CD4-positive, alpha-beta T cell (primary cell): Measurements from ENCODE around the gene MSI2. TPM values are rescaled to one million over a fixed set of nuclear protein-coding genes. Genes with fewer than 3 reads are reported as not detected.

Source experiments
- ATAC-seq: fragments of 200-7000 bp; cut with Tn5 transposase; one replicate; pipeline ENCODE4 v1.10.0; 2022; ENCODE audit warnings: mild to moderate bottlenecking; ENCODE audit not compliant: poor library complexity
- CTCF ChIA-PET: fragments of 350-600 bp; sonication (Branson Sonifier 250); formaldehyde crosslinking; loops from one replicate; lab custom pipeline; 2021; ENCODE audit warnings: antibody characterized with exemption, inconsistent platforms; lab: Charles Lee
- POLR2A ChIA-PET: fragments of 350-600 bp; sonication (Branson Sonifier 250); formaldehyde crosslinking; loops from one replicate; lab custom pipeline; 2021; ENCODE audit warnings: antibody characterized with exemption, inconsistent platforms; lab: Charles Lee
- DNase-seq, 14 experiments: peaks; one replicate each; pipeline ENCODE4 v3.0.0-alpha.2; 2013 to 2020; ENCODE audit warnings: mixed read lengths in 2 of 14
- H3K27ac ChIP-seq, 2 donors: one replicate each; pipeline versions ENCODE4 v1.5.1 to v1.7.0; 2013; ENCODE audit warnings: low read length in 2 of 2, low read depth in 1 of 2, mild to moderate bottlenecking in 1 of 2
- H3K27me3 ChIP-seq, 2 experiments: 1 replicate in 1 of 2; 2 replicates in 1 of 2; pipeline versions ENCODE4 v1.6.1 to v1.7.0; 2013; ENCODE audit warnings: low read length in 2 of 2, control low read depth in 1 of 2, mild to moderate bottlenecking in 1 of 2, moderate library complexity in 1 of 2; ENCODE audit not compliant: insufficient read depth in 2 of 2, control insufficient read depth in 1 of 2
- H3K36me3 ChIP-seq: one replicate; pipeline ENCODE4 v1.6.1; 2013; ENCODE audit warnings: low read length, control low read depth; ENCODE audit not compliant: insufficient read depth
- H3K4me1 ChIP-seq: one replicate; pipeline ENCODE4 v1.6.1; 2013; ENCODE audit warnings: low read length, control low read depth; ENCODE audit not compliant: insufficient read depth
- H3K4me3 ChIP-seq: one replicate; pipeline ENCODE4 v1.5.1; 2013; ENCODE audit warnings: mild to moderate bottlenecking, low read length, moderate library complexity
- H3K9me3 ChIP-seq, 2 experiments: 1 replicate in 1 of 2; 2 replicates in 1 of 2; pipeline versions ENCODE4 v1.6.1 to v1.7.0; 2013; ENCODE audit warnings: low read length in 2 of 2, mild to moderate bottlenecking in 2 of 2, control low read depth in 1 of 2, moderate library complexity in 1 of 2; ENCODE audit not compliant: control insufficient read depth in 1 of 2, insufficient read depth in 1 of 2
- H3K27ac Mint-ChIP-seq: one replicate; pipeline ENCODE4 v1.8.0; 2020; ENCODE audit warnings: mixed read lengths
- H3K27me3 Mint-ChIP-seq: one replicate; pipeline ENCODE4 v1.8.0; 2021; ENCODE audit warnings: mixed read lengths
- H3K36me3 Mint-ChIP-seq: one replicate; pipeline ENCODE4 v1.8.0; 2021; ENCODE audit warnings: low read depth, mixed read lengths
- H3K4me1 Mint-ChIP-seq: one replicate; pipeline ENCODE4 v1.8.0; 2021; ENCODE audit warnings: low read depth, mixed read lengths
- H3K4me3 Mint-ChIP-seq: one replicate; pipeline ENCODE4 v1.8.0; 2020; ENCODE audit warnings: mild to moderate bottlenecking, mixed read lengths
- H3K9me3 Mint-ChIP-seq: one replicate; pipeline ENCODE4 v1.8.0; 2020; ENCODE audit warnings: mixed read lengths
- CTCF ChIP-seq: fragments of 200-600 bp; IDR thresholded peaks from one replicate; pipeline ENCODE4 v1.8.0; 2022; ENCODE audit warnings: antibody characterized with exemption, mild to moderate bottlenecking
- intact Hi-C, 2 experiments: fragments of 100-400 bp; cut with DNase I in 1 of 2; cut with micrococcal nuclease in 1 of 2; formaldehyde crosslinking; loops; one replicate each; pipeline versions ENCODE4 v1.15.1 to v1.9.0; 2023 to 2025; cut with DNase I, micrococcal nuclease
- total RNA-seq, 174 experiments: library from RNA in 2 of 174; stranded (reverse) in 2 of 174; gene quantifications; one replicate each; pipeline ENCODE4 v1.2.3 and lab custom pipeline; 2021 to 2026

MSI2 gene
- total RNA-seq, 2 experiments from 2014 or later = 129 to 132 TPM

DNA sequence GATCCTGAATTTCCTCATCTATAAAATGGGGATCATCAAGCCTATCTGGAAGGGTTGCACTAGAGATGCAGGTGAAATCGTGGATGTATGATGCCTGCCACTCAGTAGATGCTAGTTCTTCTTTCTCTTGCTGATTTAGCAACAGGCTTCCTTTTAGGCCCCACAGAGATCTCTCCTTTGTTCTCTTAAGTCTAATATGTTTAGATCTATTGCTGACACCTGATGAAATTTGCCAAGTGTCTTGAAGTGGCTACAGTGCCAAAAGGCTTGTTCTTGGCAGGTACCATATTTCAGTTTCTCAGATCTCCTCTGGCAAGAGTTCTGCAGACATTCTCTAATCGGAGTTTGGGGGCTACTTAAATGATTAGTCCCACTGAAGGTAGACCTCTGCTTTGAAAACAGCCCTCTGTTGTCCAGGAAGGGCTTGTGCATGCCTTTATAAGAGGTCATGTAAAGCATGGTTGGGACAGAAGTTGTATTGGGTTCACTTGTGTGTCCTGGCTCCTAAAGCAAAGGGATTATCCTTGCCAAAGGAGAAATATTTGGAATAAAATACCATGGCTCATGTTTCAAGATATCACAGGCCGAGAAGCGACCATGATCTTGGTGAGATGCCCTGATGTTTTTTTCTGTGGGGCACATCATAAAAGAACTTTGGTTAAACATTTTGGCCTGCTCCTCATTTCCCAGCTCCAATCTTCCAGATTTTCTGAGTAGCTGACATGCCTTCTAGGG lies 234.0 kb downstream of the MSI2 start:
- peaks cover 62% of the 10 kb centered on the region for H3K4me1 Mint-ChIP-seq
- no peak for DNase-seq

DNA sequence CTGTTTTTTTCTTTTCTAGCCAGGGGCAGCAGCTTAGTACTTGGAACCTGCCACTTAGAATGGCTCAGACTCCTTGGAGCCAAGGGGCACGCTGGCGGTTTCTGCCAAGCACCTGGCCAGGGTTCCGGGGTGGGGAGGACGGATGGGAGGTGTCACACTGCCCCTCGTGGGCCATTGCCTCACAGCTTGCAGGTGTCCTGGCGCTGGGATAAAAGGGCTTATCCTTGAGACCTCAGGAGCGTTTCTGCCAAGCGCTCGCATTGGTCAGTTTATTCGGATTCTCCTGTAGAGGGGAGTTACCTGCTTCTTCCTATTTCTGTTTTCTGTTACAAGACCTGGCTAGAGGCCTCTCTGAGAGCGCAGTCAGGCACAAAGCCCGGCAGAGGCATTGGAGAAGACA lies 234.6 kb downstream of the MSI2 start:
- Mint-ChIP-seq H3K9me3 (no peaks in the 10 kb centered on the region), H3K4me3 (no peak overlapping the region), H3K36me3 (peaks cover 5% of the 10 kb centered on the region), H3K27me3 (no peaks in the 10 kb centered on the region), H3K4me1 (peaks cover 61% of the 10 kb centered on the region), H3K27ac (no peak overlapping the region)
- DNase-seq = no peak
- ChIA-PET CTCF (no interaction called here), POLR2A (no interaction called here)
- H3K27me3 ChIP-seq = no peaks in the 10 kb centered on the region
- peaks cover 2% of the 10 kb centered on the region for H3K4me1 ChIP-seq
- H3K27ac ChIP-seq = no peak overlapping the region
- intact Hi-C loops = loop anchor here in 1 of 2 experiments (10.0 kb wide), 1 partner anchor 46 kb away; no protein-coding TSS in a partner anchor
- no peaks in the 10 kb centered on the region for H3K9me3 ChIP-seq
- no peak for ATAC-seq
- H3K4me3 ChIP-seq = no peak overlapping the region
- no peak for TF ChIP-seq CTCF
- no peaks in the 10 kb centered on the region for H3K36me3 ChIP-seq

More for the DNA sequence above, 234.0 kb downstream of the MSI2 start:
- H3K9me3 ChIP-seq = no peaks in the 10 kb centered on the region
- Mint-ChIP-seq H3K27ac (no peak overlapping the region), H3K9me3 (no peaks in the 10 kb centered on the region), H3K36me3 (peaks cover 5% of the 10 kb centered on the region), H3K4me3 (no peak overlapping the region), H3K27me3 (no peaks in the 10 kb centered on the region)
- no peak overlapping the region for H3K4me3 ChIP-seq
- H3K36me3 ChIP-seq = no peaks in the 10 kb centered on the region
- H3K4me1 ChIP-seq = peaks cover 9% of the 10 kb centered on the region
- CTCF ChIA-PET = no interaction called here
- POLR2A ChIA-PET = no interaction called here
- intact Hi-C loops = loop anchor here in 1 of 2 experiments (10.0 kb wide), 1 partner anchor 45 kb away; no protein-coding TSS in a partner anchor
- no peak for ATAC-seq
- TF ChIP-seq CTCF = no peak
- no peaks in the 10 kb centered on the region for H3K27me3 ChIP-seq
- H3K27ac ChIP-seq = no peak overlapping the region

DNA sequence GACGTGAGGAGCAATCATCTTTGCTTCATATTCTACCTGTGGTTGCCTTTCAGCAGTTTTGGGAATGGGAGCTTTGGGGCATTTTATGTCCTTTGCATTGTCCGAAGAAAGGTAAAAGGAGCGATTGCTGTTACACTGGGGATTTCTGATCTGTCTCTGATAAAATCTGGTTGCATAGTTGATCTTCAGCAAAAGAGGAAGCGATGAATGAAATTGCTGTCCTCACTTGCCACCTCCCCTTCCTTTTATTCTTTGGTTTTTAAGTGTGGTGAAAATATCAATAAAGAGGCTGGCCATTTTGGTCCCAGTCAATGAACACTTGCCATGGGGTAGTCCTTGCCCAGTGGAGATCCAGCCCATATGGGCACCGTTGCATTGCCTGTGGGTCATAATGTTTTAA lies 236.8 kb downstream of the MSI2 start:
- peaks cover 9% of the 10 kb centered on the region for H3K4me1 ChIP-seq
- no peak overlapping the region for H3K27ac ChIP-seq
- intact Hi-C loops = loop anchor here in 1 of 2 experiments (10.0 kb wide), 1 partner anchor 48 kb away; no protein-coding TSS in a partner anchor
- ChIA-PET POLR2A (no interaction called here), CTCF (no interaction called here)
- Mint-ChIP-seq H3K4me1 (peaks cover 59% of the 10 kb centered on the region), H3K27me3 (no peaks in the 10 kb centered on the region), H3K36me3 (peaks cover 5% of the 10 kb centered on the region), H3K27ac (no peak overlapping the region), H3K4me3 (no peak overlapping the region), H3K9me3 (no peaks in the 10 kb centered on the region)
- no peak overlapping the region for H3K4me3 ChIP-seq
- H3K27me3 ChIP-seq = no peaks in the 10 kb centered on the region
- DNase-seq (no peak), ATAC-seq (no peak)
- no peaks in the 10 kb centered on the region for H3K9me3 ChIP-seq
- no peaks in the 10 kb centered on the region for H3K36me3 ChIP-seq
- no peak for TF ChIP-seq CTCF
